Caco-2 (cell line): Measurements from ENCODE around the gene ANKFN1. TPM values are rescaled to one million over a fixed set of nuclear protein-coding genes. Genes with fewer than 3 reads are reported as not detected.

Experiments
- BruUV-seq: library from RNA; stranded (reverse); fragments of 400-500 nt; replicated peaks from 2 replicates; lab custom pipeline; 2021; lab: Mats Ljungman, UMichigan
- CTCF ChIA-PET: fragments of 300-600 bp; sonication (Branson Sonifier 250); formaldehyde crosslinking; loops from one replicate; lab custom pipeline; 2022; ENCODE audit warnings: antibody characterized with exemption; lab: Charles Lee
- POLR2A ChIA-PET: fragments of 300-600 bp; sonication (Branson Sonifier 250); formaldehyde crosslinking; loops from one replicate; lab custom pipeline; 2022; ENCODE audit warnings: antibody characterized with exemption; lab: Charles Lee
- DNase-seq, 2 experiments: peaks; one replicate each; pipeline versions ENCODE4 v3.0.0 to v3.0.0-alpha.2; 2020 to 2022
- H3K27me3 ChIP-seq: replicated peaks from 2 replicates; pipeline ENCODE4 v1.6.0; 2011; ENCODE audit warnings: low read length; ENCODE audit not compliant: control insufficient read depth, insufficient read depth
- H3K36me3 ChIP-seq: 2 replicates; pipeline ENCODE4 v1.5.1; 2011; ENCODE audit warnings: low read length; ENCODE audit not compliant: control insufficient read depth, insufficient read depth
- H3K4me1 ChIP-seq: fragments of 250-450 bp; sonication (Bioruptor Pico); 2 replicates; pipeline ENCODE4 v1.5.1; 2020; ENCODE audit warnings: mild to moderate bottlenecking
- H3K4me3 ChIP-seq: 2 replicates; pipeline ENCODE4 v1.5.1; 2011; ENCODE audit warnings: low read depth, mild to moderate bottlenecking, control low read depth, low read length
- H3K9me3 ChIP-seq: fragments of 250-450 bp; sonication (Bioruptor Pico); 2 replicates; pipeline ENCODE4 v1.5.1; 2020; ENCODE audit warnings: mild to moderate bottlenecking, moderate library complexity
- H3K27ac Mint-ChIP-seq: one replicate; pipeline ENCODE4 v1.8.0; 2022; ENCODE audit warnings: mixed read lengths; ENCODE audit not compliant: unreplicated experiment
- H3K27me3 Mint-ChIP-seq: one replicate; pipeline ENCODE4 v1.8.0; 2022; ENCODE audit warnings: mixed read lengths; ENCODE audit not compliant: insufficient read depth, unreplicated experiment
- H3K36me3 Mint-ChIP-seq: one replicate; pipeline ENCODE4 v1.8.0; 2022; ENCODE audit warnings: mild to moderate bottlenecking, mixed read lengths; ENCODE audit not compliant: insufficient read depth, unreplicated experiment
- H3K4me1 Mint-ChIP-seq: one replicate; pipeline ENCODE4 v1.8.0; 2022; ENCODE audit warnings: low read depth, mixed read lengths; ENCODE audit not compliant: unreplicated experiment
- H3K4me3 Mint-ChIP-seq: one replicate; pipeline ENCODE4 v1.8.0; 2022; ENCODE audit warnings: mild to moderate bottlenecking, moderate library complexity, mixed read lengths; ENCODE audit not compliant: unreplicated experiment
- H3K9me3 Mint-ChIP-seq: one replicate; pipeline ENCODE4 v1.8.0; 2022; ENCODE audit warnings: mixed read lengths; ENCODE audit not compliant: unreplicated experiment
- intact Hi-C: fragments of 100-400 bp; cut with micrococcal nuclease; formaldehyde crosslinking; loops from one replicate; pipeline ENCODE4 v1.10.0; 2022; ENCODE audit not compliant: unreplicated experiment
- total RNA-seq: library from RNA; stranded (reverse); gene quantifications from 2 replicates; pipeline ENCODE4 v1.2.3, GENCODE V29; 2022
- TF ChIP-seq, protein P1 (sequence below), 2 experiments: fragments of 200-600 bp in 1 of 2; IDR thresholded peaks; 1 replicate in 1 of 2; 2 replicates in 1 of 2; pipeline versions ENCODE4 v1.5.1 to v1.8.0; 2011 to 2022; ENCODE audit warnings: antibody characterized with exemption in 1 of 2, control low read depth in 1 of 2, inconsistent platforms in 1 of 2, low read depth in 1 of 2, low read length in 1 of 2, mild to moderate bottlenecking in 1 of 2, moderate library complexity in 1 of 2; ENCODE audit not compliant: insufficient read depth in 1 of 2, severe bottlenecking in 1 of 2, unreplicated experiment in 1 of 2

The ANKFN1 gene
- total RNA-seq, 1 experiment from 2014 or later = 0.34 TPM

DNA sequence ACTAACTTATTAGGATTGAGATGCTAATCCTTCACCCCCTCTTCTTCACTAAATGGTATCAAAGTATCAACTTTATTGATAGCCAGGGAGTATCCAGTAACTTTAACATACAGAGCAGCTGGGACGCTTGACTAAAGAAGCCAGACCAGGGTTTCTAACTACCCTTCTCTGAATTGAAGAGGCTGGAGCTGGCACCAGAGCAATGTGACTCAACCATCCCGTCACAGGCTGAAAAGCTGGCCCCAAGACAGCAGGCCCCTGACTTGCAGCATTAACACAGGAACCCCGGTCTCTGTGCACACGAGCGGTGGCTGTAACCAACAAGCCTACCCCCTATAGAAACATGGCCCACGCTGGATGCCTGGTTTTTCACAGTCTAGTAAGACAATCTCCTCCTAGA lies 59.8 kb downstream of the ANKFN1 start:
- no peaks in the 10 kb centered on the region for H3K27me3 Mint-ChIP-seq
- CTCF ChIA-PET = no interaction called here

DNA sequence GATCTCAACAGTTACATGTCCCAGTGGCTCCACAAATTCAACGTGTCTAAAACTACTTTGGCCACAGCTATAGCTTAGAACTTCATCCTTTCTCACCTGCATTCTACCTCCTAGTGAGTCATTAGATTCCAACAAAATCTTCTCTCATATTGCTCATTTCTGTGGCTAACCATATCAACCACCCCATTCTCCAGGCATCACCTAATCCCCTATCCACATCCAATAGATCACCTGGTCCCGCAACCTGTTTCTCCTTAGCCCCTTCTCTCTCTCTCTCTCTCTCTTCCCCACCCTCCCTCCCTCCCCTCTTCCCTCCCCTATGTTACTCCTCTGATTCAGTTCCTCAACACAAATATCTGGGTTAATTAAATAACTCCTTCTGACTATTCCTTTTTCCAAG lies 64.6 kb downstream of the ANKFN1 start:
- no peaks in the 10 kb centered on the region for H3K36me3 Mint-ChIP-seq
- TF ChIP-seq, protein P1, sequence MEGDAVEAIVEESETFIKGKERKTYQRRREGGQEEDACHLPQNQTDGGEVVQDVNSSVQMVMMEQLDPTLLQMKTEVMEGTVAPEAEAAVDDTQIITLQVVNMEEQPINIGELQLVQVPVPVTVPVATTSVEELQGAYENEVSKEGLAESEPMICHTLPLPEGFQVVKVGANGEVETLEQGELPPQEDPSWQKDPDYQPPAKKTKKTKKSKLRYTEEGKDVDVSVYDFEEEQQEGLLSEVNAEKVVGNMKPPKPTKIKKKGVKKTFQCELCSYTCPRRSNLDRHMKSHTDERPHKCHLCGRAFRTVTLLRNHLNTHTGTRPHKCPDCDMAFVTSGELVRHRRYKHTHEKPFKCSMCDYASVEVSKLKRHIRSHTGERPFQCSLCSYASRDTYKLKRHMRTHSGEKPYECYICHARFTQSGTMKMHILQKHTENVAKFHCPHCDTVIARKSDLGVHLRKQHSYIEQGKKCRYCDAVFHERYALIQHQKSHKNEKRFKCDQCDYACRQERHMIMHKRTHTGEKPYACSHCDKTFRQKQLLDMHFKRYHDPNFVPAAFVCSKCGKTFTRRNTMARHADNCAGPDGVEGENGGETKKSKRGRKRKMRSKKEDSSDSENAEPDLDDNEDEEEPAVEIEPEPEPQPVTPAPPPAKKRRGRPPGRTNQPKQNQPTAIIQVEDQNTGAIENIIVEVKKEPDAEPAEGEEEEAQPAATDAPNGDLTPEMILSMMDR (IDR thresholded peaks at IDR 0.05; ENCODE audit: insufficient read depth in 1 of 2, low read depth in 1 of 2, low read length in 1 of 2, severe bottlenecking in 1 of 2, unreplicated experiment in 1 of 2) = no peak
- DNase-seq = no peak
- no peak overlapping the region for H3K4me3 ChIP-seq
- H3K4me1 ChIP-seq = peaks cover 5% of the 10 kb centered on the region
- no TSS peak for BruUV-seq
- H3K36me3 ChIP-seq = no peaks in the 10 kb centered on the region
- ChIA-PET POLR2A (no interaction called here), CTCF (no interaction called here)
- H3K9me3 ChIP-seq = no peaks in the 10 kb centered on the region
- intact Hi-C loops = no loop called here
- no peaks in the 10 kb centered on the region for H3K27me3 Mint-ChIP-seq
- H3K4me3 Mint-ChIP-seq = no peak overlapping the region
- no peaks in the 10 kb centered on the region for H3K27me3 ChIP-seq
- no peak overlapping the region for H3K27ac Mint-ChIP-seq
- no peaks in the 10 kb centered on the region for H3K9me3 Mint-ChIP-seq
- H3K4me1 Mint-ChIP-seq = peaks cover 7% of the 10 kb centered on the region

More for the DNA sequence above, 59.8 kb downstream of the ANKFN1 start:
- intact Hi-C loops = no loop called here
- H3K36me3 ChIP-seq = no peaks in the 10 kb centered on the region
- POLR2A ChIA-PET = no interaction called here
- H3K4me1 ChIP-seq = 0 out of 2 replicates have a peak, but pooled peaks cover 3% of the 10 kb centered on the region
- H3K9me3 ChIP-seq = peaks cover 5% of the 10 kb centered on the region; the same call in 1 of the 2 replicates
- BruUV-seq = no TSS peak
- H3K4me3 ChIP-seq = no peak overlapping the region
- DNase-seq = no peak
- Mint-ChIP-seq H3K9me3 (peaks cover under 1% of the 10 kb centered on the region), H3K4me3 (no peak overlapping the region), H3K36me3 (no peaks in the 10 kb centered on the region), H3K4me1 (no peaks in the 10 kb centered on the region), H3K27ac (no peak overlapping the region)
- no peaks in the 10 kb centered on the region for H3K27me3 ChIP-seq
- TF ChIP-seq, protein P1 (IDR thresholded peaks at IDR 0.05; ENCODE audit: insufficient read depth in 1 of 2, low read depth in 1 of 2, low read length in 1 of 2, severe bottlenecking in 1 of 2, unreplicated experiment in 1 of 2) = no peak

DNA sequence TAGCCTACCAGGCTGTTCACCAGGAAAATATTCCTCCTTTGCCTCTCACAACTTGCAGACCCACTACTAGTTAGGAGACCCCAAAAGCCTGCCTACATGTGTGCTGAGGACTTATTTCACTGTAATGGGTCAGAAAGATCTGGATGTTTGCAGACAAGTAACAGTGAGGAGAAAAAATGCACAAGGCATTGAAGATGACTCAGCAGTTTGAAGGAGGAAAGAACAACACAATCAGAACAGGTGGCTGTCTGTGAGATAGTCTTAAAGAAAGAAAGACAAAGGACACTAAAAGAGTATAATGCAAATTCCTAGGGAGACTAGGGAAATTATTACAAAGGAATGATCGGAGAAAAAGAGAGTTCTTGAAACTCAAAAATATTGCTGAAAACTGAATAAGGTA lies 69.0 kb downstream of the ANKFN1 start:
- Histone ChIP-seq H3K9me3 (no peaks in the 10 kb centered on the region), H3K4me1 (peaks cover 5% of the 10 kb centered on the region), H3K36me3 (no peaks in the 10 kb centered on the region), H3K4me3 (no peak overlapping the region), H3K27me3 (no peaks in the 10 kb centered on the region)
- no peak overlapping the region for H3K4me3 Mint-ChIP-seq
- no TSS peak for BruUV-seq
- POLR2A ChIA-PET = no interaction called here
- DNase-seq = no peak
- H3K27ac Mint-ChIP-seq = no peak overlapping the region
- H3K36me3 Mint-ChIP-seq = no peaks in the 10 kb centered on the region
- intact Hi-C loops = no loop called here
- H3K27me3 Mint-ChIP-seq = no peaks in the 10 kb centered on the region
- CTCF ChIA-PET = no interaction called here
- TF ChIP-seq, protein P1 (IDR thresholded peaks at IDR 0.05; ENCODE audit: insufficient read depth in 1 of 2, low read depth in 1 of 2, low read length in 1 of 2, severe bottlenecking in 1 of 2, unreplicated experiment in 1 of 2) = no peak
- no peaks in the 10 kb centered on the region for H3K9me3 Mint-ChIP-seq
- H3K4me1 Mint-ChIP-seq = peaks cover 7% of the 10 kb centered on the region
